GM19240 (cell line): ENCODE measurements around the gene MGMT.
"Not testable (repeated sequence)": the region's sequence is repeated elsewhere in the genome, so short reads cannot be mapped to it uniquely, and the experiment has no call there.

Experiments used
- DNase-seq: peaks from one replicate; pipeline ENCODE4 v3.0.0; 2011; ENCODE audit warnings: low spot score; ENCODE audit not compliant: insufficient read length

MGMT gene

DNA sequence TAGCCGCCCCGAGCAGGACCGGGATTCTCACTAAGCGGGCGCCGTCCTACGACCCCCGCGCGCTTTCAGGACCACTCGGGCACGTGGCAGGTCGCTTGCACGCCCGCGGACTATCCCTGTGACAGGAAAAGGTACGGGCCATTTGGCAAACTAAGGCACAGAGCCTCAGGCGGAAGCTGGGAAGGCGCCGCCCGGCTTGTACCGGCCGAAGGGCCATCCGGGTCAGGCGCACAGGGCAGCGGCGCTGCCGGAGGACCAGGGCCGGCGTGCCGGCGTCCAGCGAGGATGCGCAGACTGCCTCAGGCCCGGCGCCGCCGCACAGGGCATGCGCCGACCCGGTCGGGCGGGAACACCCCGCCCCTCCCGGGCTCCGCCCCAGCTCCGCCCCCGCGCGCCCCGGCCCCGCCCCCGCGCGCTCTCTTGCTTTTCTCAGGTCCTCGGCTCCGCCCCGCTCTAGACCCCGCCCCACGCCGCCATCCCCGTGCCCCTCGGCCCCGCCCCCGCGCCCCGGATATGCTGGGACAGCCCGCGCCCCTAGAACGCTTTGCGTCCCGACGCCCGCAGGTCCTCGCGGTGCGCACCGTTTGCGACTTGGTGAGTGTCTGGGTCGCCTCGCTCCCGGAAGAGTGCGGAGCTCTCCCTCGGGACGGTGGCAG is at the start of gene MGMT:
MGMT (plus strand) TSS at position 539 of the 656 bp plus-strand sequence.
- DNase-seq, result peak; percentile 85

DNA sequence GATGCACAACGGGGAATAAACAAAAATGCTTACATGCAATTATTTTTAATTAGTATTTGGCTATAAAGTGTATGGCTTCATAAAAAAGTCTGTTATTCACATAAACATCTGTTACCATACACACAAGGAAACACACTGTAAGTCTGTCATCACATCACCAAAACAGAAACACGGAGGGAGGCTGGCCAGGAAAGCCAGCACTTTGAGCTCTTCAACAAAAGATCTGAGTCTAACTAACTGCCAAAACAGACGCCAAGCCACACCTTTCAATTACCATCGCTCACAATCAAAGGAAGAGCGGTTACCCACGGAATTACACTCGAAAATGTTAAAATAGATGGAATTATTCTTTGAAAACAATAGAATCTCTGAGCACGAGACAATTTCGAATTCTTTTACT is 49.2 kb upstream of the MGMT start:
- no peak for DNase-seq

- DNase-seq, result no peak
Measured at GRCh38 chr10:129418496-129419225, 48.4 kb upstream of the MGMT start.

DNA sequence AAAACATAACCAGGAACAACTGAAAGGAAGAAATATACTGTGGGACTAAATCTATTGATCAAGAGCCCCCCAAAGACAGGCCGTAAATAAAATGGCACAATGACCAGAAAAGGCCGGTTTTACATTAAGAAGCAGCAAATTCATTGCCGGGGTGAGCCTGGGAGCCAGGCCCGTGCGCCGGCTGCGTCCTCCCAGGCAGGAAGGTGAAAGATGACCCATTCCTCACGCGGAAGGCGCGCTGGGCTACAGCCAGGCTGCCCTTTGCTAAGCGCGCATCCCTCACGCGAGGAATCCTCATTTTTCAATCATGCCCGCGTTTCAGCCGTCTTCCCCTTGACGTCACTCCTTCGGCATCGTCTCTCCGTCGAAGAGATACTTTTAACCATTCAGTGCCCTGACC is 47.6 kb upstream of the MGMT start:
- DNase-seq, result no peak

DNA sequence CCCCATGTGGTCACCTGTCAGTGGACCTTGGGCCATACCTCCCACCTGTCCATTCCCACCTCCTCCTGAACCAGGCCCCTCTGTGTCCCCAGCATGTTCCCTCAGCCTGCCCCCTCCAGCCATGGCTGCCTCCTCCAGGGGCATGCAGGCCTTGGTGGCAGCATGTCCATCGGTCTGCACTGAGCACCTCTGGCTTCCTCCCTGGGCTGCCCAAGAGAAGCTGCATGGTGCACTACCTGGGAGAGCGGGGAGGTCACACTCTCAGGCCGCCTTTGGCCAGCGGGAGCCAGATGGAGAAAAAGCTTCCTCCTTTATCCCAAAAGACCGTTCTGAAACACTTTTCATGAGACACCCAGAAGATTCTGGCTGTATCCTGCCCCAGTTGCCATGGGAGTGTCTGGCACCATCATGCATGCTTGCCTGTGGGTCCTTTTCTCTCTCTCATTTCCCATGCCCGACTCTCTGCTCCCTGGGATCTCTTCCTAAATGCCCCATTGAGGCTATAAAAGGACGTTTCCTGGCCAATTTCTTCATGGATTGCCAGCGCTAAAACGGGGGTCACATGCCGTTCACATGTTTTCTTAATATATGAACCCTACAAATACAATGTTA is 45.5 kb upstream of the MGMT start:
- DNase-seq, result no peak

GRCh38 chr10:129424978-129425377 is 42.1 kb upstream of the MGMT start:
- DNase-seq, result no peak

GRCh38 chr10:129426606-129427005 is 40.4 kb upstream of the MGMT start:
- DNase-seq, result no peak

- no peak for DNase-seq
Measured at GRCh38 chr10:129433266-129433665, 33.8 kb upstream of the MGMT start.

- DNase-seq, result not testable (repeated sequence)
Measured at GRCh38 chr10:129435724-129436123, 31.3 kb upstream of the MGMT start.

DNA sequence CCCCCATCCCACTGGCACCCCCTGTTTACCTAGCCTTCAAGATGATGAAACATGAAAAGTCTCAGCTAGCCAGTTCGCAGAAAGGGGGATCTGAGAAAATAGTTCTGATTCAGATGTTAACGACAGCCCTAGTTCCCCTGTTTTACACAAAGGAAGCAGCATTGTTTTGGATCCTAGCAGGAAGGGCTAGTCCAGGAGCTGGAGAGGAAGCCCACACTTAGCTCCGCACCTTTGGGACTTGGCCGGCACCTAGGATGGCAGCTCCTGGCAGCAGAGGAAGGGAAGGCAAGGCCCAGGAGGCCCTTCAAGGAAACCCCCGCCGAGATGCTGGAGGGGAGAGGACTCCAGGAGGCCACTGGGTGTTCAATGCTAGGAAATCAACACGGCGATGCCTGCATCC is 29.0 kb upstream of the MGMT start:
- DNase-seq, result no peak

DNA sequence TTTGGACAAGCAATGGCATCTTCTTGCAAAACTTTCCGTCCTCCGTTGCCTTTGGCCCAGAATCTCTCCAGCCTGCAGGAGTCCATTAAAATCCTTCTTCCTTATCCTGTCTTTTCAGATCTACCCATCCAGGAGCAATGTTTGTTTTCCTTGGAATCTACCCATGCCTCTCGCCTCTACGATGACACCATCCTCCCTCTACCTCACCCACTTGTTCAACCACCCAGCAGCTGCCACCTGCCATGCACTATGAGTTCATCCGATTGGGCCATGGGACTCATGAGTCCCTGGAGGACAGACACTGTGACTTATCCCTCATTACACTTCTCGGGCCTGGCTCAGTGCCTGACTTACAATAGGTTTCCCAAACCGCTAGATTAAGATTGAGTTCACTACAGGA is 26.8 kb upstream of the MGMT start:
- no peak for DNase-seq

- DNase-seq, result no peak
Measured at GRCh38 chr10:129440722-129441316, 26.2 kb upstream of the MGMT start.

GRCh38 chr10:129441372-129442009 is 25.6 kb upstream of the MGMT start:
- no peak for DNase-seq

GRCh38 chr10:129442866-129443265 is 24.2 kb upstream of the MGMT start:
- no peak for DNase-seq

DNA sequence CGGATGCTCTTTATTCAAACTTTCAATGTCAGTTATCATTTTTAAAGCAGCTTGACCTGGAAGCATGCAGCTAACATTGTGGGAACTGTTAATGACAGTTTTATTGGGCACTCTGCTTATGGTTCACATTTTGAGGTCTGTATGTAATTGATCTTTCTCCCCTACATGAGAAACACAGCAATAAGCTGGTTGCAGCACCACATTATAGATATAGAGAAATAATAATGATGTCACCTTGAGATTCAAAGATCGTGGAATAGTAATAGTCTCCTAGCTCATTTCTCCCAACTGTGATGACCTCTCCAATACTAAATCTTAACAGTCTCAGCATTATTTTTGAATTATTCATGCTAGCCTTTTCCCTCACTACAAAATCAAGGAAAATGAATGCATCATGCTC is 22.7 kb upstream of the MGMT start:
- DNase-seq, result no peak

DNA sequence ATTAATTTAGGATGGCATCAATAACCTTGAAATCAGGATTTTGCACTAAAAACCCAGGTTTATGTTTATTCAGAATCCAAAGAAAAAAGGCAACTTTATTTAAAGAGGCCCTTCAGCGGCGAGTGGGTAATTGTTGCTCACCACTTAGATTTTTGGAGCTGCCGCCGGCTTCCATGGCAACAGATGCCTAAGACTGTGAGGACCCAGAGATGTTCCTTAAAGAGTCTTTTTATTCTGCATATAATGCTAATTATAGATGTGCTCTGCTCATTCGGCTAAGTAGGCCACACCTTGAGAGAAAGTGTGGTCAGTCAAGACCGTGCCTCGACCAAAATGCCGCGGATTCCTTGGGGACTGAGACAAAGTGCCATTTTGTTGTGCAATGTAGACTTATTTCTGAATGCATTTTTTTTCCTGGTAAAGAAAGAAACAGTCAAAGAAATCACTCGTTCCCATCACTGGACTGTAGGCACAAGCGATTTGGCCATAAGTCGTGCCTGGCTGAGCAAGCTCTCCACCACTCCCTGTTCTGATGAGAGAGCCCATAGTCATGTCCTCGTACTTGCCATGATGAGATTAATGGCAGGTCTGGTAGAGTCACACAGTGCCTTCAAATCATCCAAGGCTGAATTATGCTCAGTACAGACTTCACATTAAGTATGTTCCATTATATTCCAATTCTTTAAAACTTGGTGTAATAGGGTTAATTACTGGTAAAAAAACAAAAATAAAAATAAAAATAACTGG is 21.4 kb upstream of the MGMT start:
- DNase-seq, result no peak

DNA sequence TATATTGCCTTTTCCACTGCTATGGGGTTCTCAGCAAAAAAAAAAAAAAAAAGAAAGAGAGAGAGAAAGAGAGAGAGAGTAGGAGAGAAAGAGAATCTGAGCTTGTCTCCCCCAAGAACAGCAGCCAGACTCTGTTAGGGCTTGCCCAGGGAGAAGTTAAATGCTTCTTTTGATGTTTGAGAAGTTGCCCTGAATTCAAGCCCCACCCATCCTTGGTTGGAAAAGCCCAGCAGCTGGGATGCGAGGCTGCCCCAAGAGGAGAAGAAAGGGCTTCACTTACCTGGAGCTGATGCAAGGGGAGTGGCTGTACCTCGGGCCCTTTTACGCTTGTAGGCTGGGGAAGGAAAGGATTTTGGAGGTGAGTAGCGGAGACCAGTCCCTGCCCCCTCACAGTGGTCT is 20.9 kb upstream of the MGMT start:
- no peak for DNase-seq

- DNase-seq, result no peak
Measured at GRCh38 chr10:129447486-129447885, 19.6 kb upstream of the MGMT start.

DNA sequence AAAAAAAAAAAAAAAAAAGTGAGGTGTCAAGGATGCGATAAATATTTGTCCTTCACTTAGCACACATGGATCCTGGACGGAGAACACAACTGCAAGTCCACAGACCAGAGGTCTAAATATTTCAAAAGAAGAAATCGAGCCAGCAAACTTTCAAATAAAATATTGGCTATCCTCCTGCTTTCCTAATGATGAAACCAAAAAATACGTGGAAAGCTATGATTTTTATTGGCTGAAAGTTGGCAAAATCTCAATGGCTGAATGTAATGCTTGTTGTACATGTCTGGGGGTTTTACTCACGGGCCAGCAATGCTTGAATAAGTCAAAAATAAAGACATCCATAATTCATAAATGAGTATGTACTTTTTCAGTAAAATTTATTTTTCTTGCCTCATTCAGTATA is 19.0 kb upstream of the MGMT start:
- no peak for DNase-seq

DNA sequence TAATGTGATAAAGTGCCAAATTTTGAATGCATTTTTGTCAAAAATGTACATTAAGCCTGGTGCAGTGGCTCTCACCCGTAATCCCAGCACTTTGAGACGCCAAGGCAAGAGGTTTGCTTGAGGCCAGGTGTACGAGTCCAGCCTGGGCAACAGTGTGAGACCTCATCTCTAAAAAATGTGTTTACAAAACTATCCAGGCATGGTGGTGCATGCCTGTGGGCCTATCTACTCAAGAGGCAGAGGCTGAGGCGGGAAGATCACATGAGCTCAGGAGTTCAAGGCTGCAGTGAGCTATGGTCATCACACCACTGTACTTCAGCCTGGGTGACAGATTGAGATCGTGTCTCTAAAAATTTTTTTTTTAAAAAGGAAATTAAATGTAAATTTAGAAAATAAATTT is 18.5 kb upstream of the MGMT start:
- no peak for DNase-seq

DNA sequence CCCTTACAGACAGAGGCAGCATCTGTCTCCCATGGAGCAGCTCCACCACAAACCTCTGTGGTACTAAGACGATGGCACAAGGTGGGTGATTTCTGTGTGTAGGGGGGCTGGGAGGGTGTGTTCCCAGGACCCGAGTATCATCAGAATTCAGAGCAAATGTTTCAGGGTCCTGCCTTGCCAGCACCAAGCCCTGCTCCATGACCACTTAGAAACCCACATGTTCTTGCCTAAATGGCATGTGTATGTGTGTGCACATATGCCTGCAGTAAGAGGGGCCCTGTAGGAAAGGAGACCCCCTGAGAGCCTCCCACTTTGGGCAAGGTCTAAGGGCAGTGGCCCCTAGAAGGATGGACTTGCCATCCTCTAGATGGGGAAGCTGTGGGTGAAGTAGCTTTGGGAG is 17.1 kb upstream of the MGMT start:
- DNase-seq, result no peak
